ENCODE results near the gene PER1. TPM values are rescaled to one million over a fixed set of nuclear protein-coding genes. Genes with fewer than 3 reads are reported as not detected.

PER1 gene
- total and polyA plus RNA-seq, 2 of the 13 experiments (the other 11 are each of a cell fraction or from before 2014, with no cell fraction given), result 2.6 to 3.6 TPM

GRCh38 chr17:8186787-8187516 lies 34.7 kb upstream of the PER1 start (continued):
- no peak for TF ChIP-seq ZNF549 (CRISPR knock-in tag; IDR thresholded peaks at IDR 0.05)
- no peak; the same call in none of the 2 replicates for TF ChIP-seq PPARG (CRISPR knock-in tag; conservative IDR thresholded peaks at IDR 0.05)
- TF ChIP-seq SKIL (CRISPR knock-in tag; IDR thresholded peaks at IDR 0.05; ENCODE audit: borderline replicate concordance), result no peak
- no peak for TF ChIP-seq ELF4 (CRISPR knock-in tag; IDR thresholded peaks at IDR 0.05; ENCODE audit: borderline replicate concordance)
- TF ChIP-seq TFDP1 (CRISPR knock-in tag; IDR thresholded peaks at IDR 0.05; ENCODE audit: borderline replicate concordance), result no peak
- TF ChIP-seq THRA (CRISPR knock-in tag; IDR thresholded peaks at IDR 0.05; ENCODE audit: borderline replicate concordance), result no peak; the same call in 1 of the 2 replicates
- no peak for TF ChIP-seq SETDB1 (CRISPR knock-in tag; IDR thresholded peaks at IDR 0.05; ENCODE audit: borderline replicate concordance)
- no peak for TF ChIP-seq NCOA5 (CRISPR knock-in tag; IDR thresholded peaks at IDR 0.05)
- no peak for TF ChIP-seq HOXA7 (CRISPR knock-in tag; IDR thresholded peaks at IDR 0.05)
- no peak for TF ChIP-seq THYN1 (CRISPR knock-in tag; IDR thresholded peaks at IDR 0.05; ENCODE audit: borderline replicate concordance, low read depth)
- TF ChIP-seq MYPOP (CRISPR knock-in tag; IDR thresholded peaks at IDR 0.05), result no peak
- TF ChIP-seq NR3C1 (CRISPR knock-in tag; IDR thresholded peaks at IDR 0.05), result no peak
- no peak for TF ChIP-seq NFYB (CRISPR knock-in tag; IDR thresholded peaks at IDR 0.05)
- TF ChIP-seq GATA4 (IDR thresholded peaks at IDR 0.05; ENCODE audit: borderline replicate concordance, low read depth), result no peak
- no peak for TF ChIP-seq ZNF678 (CRISPR knock-in tag; IDR thresholded peaks at IDR 0.05)
- TF ChIP-seq MTERF4 (CRISPR knock-in tag; IDR thresholded peaks at IDR 0.05), result peak; percentile 3; the same call in 1 of the 2 replicates
- peak; percentile 55; the same call in 1 of the 2 replicates for TF ChIP-seq MIER3 (CRISPR knock-in tag; IDR thresholded peaks at IDR 0.05; ENCODE audit: borderline replicate concordance)
- TF ChIP-seq HOXA9 (CRISPR knock-in tag; IDR thresholded peaks at IDR 0.05; ENCODE audit: borderline replicate concordance), result no peak
- no peak for TF ChIP-seq ZNF562 (CRISPR knock-in tag; IDR thresholded peaks at IDR 0.05; ENCODE audit: borderline replicate concordance)
- no peak; the same call in 1 of the 2 replicates for TF ChIP-seq EEA1 (CRISPR knock-in tag; IDR thresholded peaks at IDR 0.05; ENCODE audit: borderline replicate concordance)
- no peak for TF ChIP-seq ZNF781 (CRISPR knock-in tag; IDR thresholded peaks at IDR 0.05; ENCODE audit: borderline replicate concordance, not compliant biosample characterization)
- TF ChIP-seq YY1 (IDR thresholded peaks at IDR 0.05; ENCODE audit: insufficient read depth, insufficient replicate concordance, low read depth, low read length), result peak; percentile 49
- no peak for TF ChIP-seq TARDBP (CRISPR knock-in tag; IDR thresholded peaks at IDR 0.05)

Data from HepG2 (cell line).